Right atrium auricular region (tissue), 2 donors: ENCODE data around the gene HDHD3. TPM values are rescaled to one million over a fixed set of nuclear protein-coding genes. Genes with fewer than 3 reads are reported as not detected.
"Not testable (repeated sequence)": the region's sequence is repeated elsewhere in the genome, so short reads cannot be mapped to it uniquely, and the experiment has no call there.

Experiments used
- DNase-seq: peaks from one replicate; pipeline ENCODE4 v3.0.0-alpha.2; 2019; ENCODE audit warnings: low spot score
- H3K27ac ChIP-seq, 2 donors: fragments of 200-600 bp; sonication (generic); 1 replicate in 1 of 2; 2 replicates in 1 of 2; pipeline ENCODE4 v1.5.1; 2016 to 2019
- H3K27me3 ChIP-seq, 2 donors: fragments of 200-600 bp; sonication (generic); one replicate each; pipeline versions ENCODE4 v1.5.1 to v1.6.0; 2017 to 2019
- H3K36me3 ChIP-seq: fragments of 200-600 bp; sonication (generic); one replicate; pipeline ENCODE4 v1.5.1; 2016
- H3K4me1 ChIP-seq, 2 donors: fragments of 200-600 bp; sonication (generic); one replicate each; pipeline versions ENCODE4 v1.5.1 to v1.6.0; 2017 to 2019
- H3K4me3 ChIP-seq, 2 donors: fragments of 200-600 bp; sonication (generic); 1 replicate in 1 of 2; 2 replicates in 1 of 2; pipeline ENCODE4 v1.5.1; 2017 to 2019; ENCODE audit warnings: mild to moderate bottlenecking in 1 of 2, moderate library complexity in 1 of 2
- H3K9me3 ChIP-seq, 2 donors: fragments of 200-600 bp; sonication (generic); one replicate each; pipeline ENCODE4 v1.5.1; 2019
- CTCF ChIP-seq, 2 donors: fragments of 200-600 bp; sonication (generic); IDR thresholded peaks; one replicate each; pipeline ENCODE4 v1.5.1; 2019; ENCODE audit warnings: antibody characterized with exemption in 2 of 2
- total RNA-seq, 2 donors: library from RNA; depleted of rRNA; stranded (reverse); fragments of >200 nt; gene quantifications; one replicate each; pipeline ENCODE4 v1.1.0, GENCODE V29; 2016

Gene HDHD3
- total RNA-seq, 2 donors from 2014 or later = 20.0 to 25.6 TPM

GRCh38 chr9:113410207-113410864 lies 33.5 kb upstream of the HDHD3 start, which contains the start of the genes C9orf43 and POLE3:
Gene C9orf43, plus strand, starts transcription at chr9:113410747. Its CDS starts 2,747 bp downstream, at chr9:113413494.
Gene POLE3, minus strand, starts transcription at chr9:113410675. Its CDS starts 382 bp downstream, at chr9:113410293.
- peak within 1 kb of the TSS; percentile 92 to 96 for H3K27ac ChIP-seq
- TF ChIP-seq CTCF (IDR thresholded peaks at IDR 0.05) = no peak
- peak within 1 kb of the TSS; percentile 62 to 88 for H3K4me3 ChIP-seq
- H3K36me3 ChIP-seq = peaks cover 21% of the 10 kb centered on the region
- H3K9me3 ChIP-seq = no peaks in the 10 kb centered on the region
- DNase-seq = peak; percentile 94
- peaks cover 0 to 22% of the 10 kb centered on the region in 2 donors for H3K4me1 ChIP-seq
- no peaks in the 10 kb centered on the region for H3K27me3 ChIP-seq

- no peak for TF ChIP-seq CTCF (IDR thresholded peaks at IDR 0.05)
- peak overlapping the region; percentile 62 to 88 for H3K4me3 ChIP-seq
- H3K27ac ChIP-seq = peak overlapping the region; percentile 92 to 96
- H3K27me3 ChIP-seq = no peaks in the 10 kb centered on the region
- H3K36me3 ChIP-seq = peaks cover 21% of the 10 kb centered on the region
- no peaks in the 10 kb centered on the region for H3K9me3 ChIP-seq
- no peak for DNase-seq
- peaks cover 0 to 22% of the 10 kb centered on the region in 2 donors for H3K4me1 ChIP-seq
These were observed 33.1 kb upstream of the HDHD3 start for GRCh38 chr9:113409883-113410206.

GRCh38 chr9:113409481-113409880 lies 32.7 kb upstream of the HDHD3 start:
- no peak for TF ChIP-seq CTCF (IDR thresholded peaks at IDR 0.05)
- H3K27me3 ChIP-seq = no peaks in the 10 kb centered on the region
- peaks cover 21% of the 10 kb centered on the region for H3K36me3 ChIP-seq
- peaks cover 0 to 22% of the 10 kb centered on the region in 2 donors for H3K4me1 ChIP-seq
- H3K4me3 ChIP-seq = peak overlapping the region; percentile 62 to 88
- no peaks in the 10 kb centered on the region for H3K9me3 ChIP-seq
- DNase-seq = no peak
- peak overlapping the region; percentile 92 to 96 for H3K27ac ChIP-seq

- H3K27me3 ChIP-seq, H3K27ac ChIP-seq, H3K9me3 ChIP-seq, H3K4me3 ChIP-seq: not testable (repeated sequence)
- peaks cover 0 to 22% of the 10 kb centered on the region in 2 donors for H3K4me1 ChIP-seq
- peak; percentile 73 for DNase-seq
- H3K36me3 ChIP-seq = peaks cover 21% of the 10 kb centered on the region
- peak; percentile 66 to 78 for TF ChIP-seq CTCF (IDR thresholded peaks at IDR 0.05)
These were observed 30.2 kb upstream of the HDHD3 start for GRCh38 chr9:113406873-113407511.

- H3K27me3 ChIP-seq, H3K9me3 ChIP-seq, H3K27ac ChIP-seq, DNase-seq, H3K4me3 ChIP-seq: not testable (repeated sequence)
- peaks cover 0 to 22% of the 10 kb centered on the region in 2 donors for H3K4me1 ChIP-seq
- H3K36me3 ChIP-seq = peaks cover 21% of the 10 kb centered on the region
These were observed 29.6 kb upstream of the HDHD3 start for GRCh38 chr9:113406353-113406752.

GRCh38 chr9:113403646-113404045 lies 26.9 kb upstream of the HDHD3 start:
- H3K27me3 ChIP-seq = no peaks in the 10 kb centered on the region
- H3K4me3 ChIP-seq = no peak overlapping the region
- DNase-seq = no peak
- peaks cover 0 to 30% of the 10 kb centered on the region in 2 donors for H3K4me1 ChIP-seq
- peaks cover 17% of the 10 kb centered on the region for H3K36me3 ChIP-seq
- no peaks in the 10 kb centered on the region for H3K9me3 ChIP-seq
- TF ChIP-seq CTCF (IDR thresholded peaks at IDR 0.05) = no peak
- no peak overlapping the region for H3K27ac ChIP-seq
